Thoracic aorta (tissue), 2 donors: ENCODE data around the gene ID2. TPM values are rescaled to one million over a fixed set of nuclear protein-coding genes. Genes with fewer than 3 reads are reported as not detected.

Source experiments
- ATAC-seq: fragments of 150-250 bp; one replicate; pipeline ENCODE4 v1.8.0; 2017; ENCODE audit warnings: low read depth; ENCODE audit not compliant: insufficient number of reproducible peaks, low FRiP score
- DNase-seq: peaks from one replicate; pipeline ENCODE4 v3.0.0-alpha.2; 2020; ENCODE audit warnings: low spot score
- H3K27ac ChIP-seq, 2 donors: fragments of 200-600 bp; sonication (generic); 1 replicate in 1 of 2; 2 replicates in 1 of 2; pipeline ENCODE4 v1.5.1; 2016; ENCODE audit warnings: mild to moderate bottlenecking in 2 of 2, moderate library complexity in 2 of 2
- H3K27me3 ChIP-seq: fragments of 200-600 bp; sonication (generic); replicated peaks from 2 replicates; pipeline ENCODE4 v1.6.0; 2016; ENCODE audit warnings: mild to moderate bottlenecking; ENCODE audit not compliant: insufficient read depth
- H3K36me3 ChIP-seq: fragments of 200-600 bp; sonication (generic); one replicate; pipeline ENCODE4 v1.5.1; 2016
- H3K4me1 ChIP-seq, 2 donors: fragments of 200-600 bp; sonication (generic); 1 replicate in 1 of 2; 2 replicates in 1 of 2; pipeline versions ENCODE4 v1.5.1 to v1.6.0; 2016; ENCODE audit warnings: low read depth in 2 of 2, mild to moderate bottlenecking in 1 of 2; ENCODE audit not compliant: control insufficient read depth in 1 of 2
- H3K4me3 ChIP-seq: fragments of 200-600 bp; sonication (generic); 2 replicates; pipeline ENCODE4 v1.5.1; 2016; ENCODE audit warnings: mild to moderate bottlenecking
- H3K9me3 ChIP-seq: fragments of 200-600 bp; sonication (generic); 2 replicates; pipeline ENCODE4 v1.5.1; 2016
- CTCF ChIP-seq: fragments of 200-600 bp; sonication (generic); IDR thresholded peaks from one replicate; pipeline ENCODE4 v1.5.1; 2019; ENCODE audit warnings: antibody characterized with exemption
- total RNA-seq, 2 donors: library from RNA; depleted of rRNA; stranded (reverse); fragments of >200 nt; gene quantifications; one replicate each; pipeline versions ENCODE4 v1.1.0 to v1.2.3, GENCODE V29; 2016

The ID2 gene
- total RNA-seq, 2 donors from 2014 or later: 198 to 486 TPM

- no peak for DNase-seq
- no peak for ATAC-seq
- H3K27me3 ChIP-seq: no peaks in the 10 kb centered on the region
- peak overlapping the region; percentile 98 for H3K4me3 ChIP-seq
- TF ChIP-seq CTCF: no peak
- no peaks in the 10 kb centered on the region for H3K9me3 ChIP-seq
- peaks cover 4 to 14% of the 10 kb centered on the region in 2 donors for H3K4me1 ChIP-seq
- H3K27ac ChIP-seq: peak overlapping the region; percentile 83 to 91
- no peaks in the 10 kb centered on the region for H3K36me3 ChIP-seq
These were observed 2.7 kb downstream of the ID2 start for GRCh38 chr2:8684540-8684877.

- Histone ChIP-seq H3K4me3 (peak overlapping the region; percentile 98), H3K4me1 (peaks cover 4 to 8% of the 10 kb centered on the region in 2 donors), H3K27ac (peak overlapping the region; percentile 83 to 91), H3K36me3 (no peaks in the 10 kb centered on the region), H3K27me3 (no peaks in the 10 kb centered on the region), H3K9me3 (no peaks in the 10 kb centered on the region)
- no peak for TF ChIP-seq CTCF
- ATAC-seq (no peak), DNase-seq (no peak)
These were observed 3.2 kb downstream of the ID2 start for GRCh38 chr2:8684878-8685696.

- no peaks in the 10 kb centered on the region for H3K27me3 ChIP-seq
- H3K9me3 ChIP-seq: no peaks in the 10 kb centered on the region
- H3K36me3 ChIP-seq: no peaks in the 10 kb centered on the region
- H3K27ac ChIP-seq: peak overlapping the region; percentile 83 to 91
- DNase-seq (no peak), ATAC-seq (no peak)
- peak; percentile 98 for TF ChIP-seq CTCF
- peaks cover 0 to under 1% of the 10 kb centered on the region in 2 donors for H3K4me1 ChIP-seq
- H3K4me3 ChIP-seq: peak overlapping the region; percentile 98
These were observed 4.0 kb downstream of the ID2 start for GRCh38 chr2:8685697-8686358.

GRCh38 chr2:8691859-8692437 lies 10.1 kb downstream of the ID2 start:
- Histone ChIP-seq H3K27me3 (no peaks in the 10 kb centered on the region), H3K4me1 (no peaks in the 10 kb centered on the region), H3K36me3 (no peaks in the 10 kb centered on the region), H3K9me3 (no peaks in the 10 kb centered on the region), H3K4me3 (no peak overlapping the region), H3K27ac (no peak overlapping the region)
- ATAC-seq (no peak), DNase-seq (no peak)
- TF ChIP-seq CTCF: no peak

GRCh38 chr2:8692783-8693156 lies 10.9 kb downstream of the ID2 start:
- no peak for DNase-seq
- no peaks in the 10 kb centered on the region for H3K4me1 ChIP-seq
- no peak for TF ChIP-seq CTCF
- H3K4me3 ChIP-seq: no peak overlapping the region
- no peak for ATAC-seq
- H3K27me3 ChIP-seq: no peaks in the 10 kb centered on the region
- no peaks in the 10 kb centered on the region for H3K36me3 ChIP-seq
- no peak overlapping the region for H3K27ac ChIP-seq
- H3K9me3 ChIP-seq: no peaks in the 10 kb centered on the region
